Loucy (cell line): ENCODE results near the gene ZBTB34.

Experiments
- CTCF ChIP-seq: fragments of 200-600 bp; sonication (generic); conservative IDR thresholded peaks from 2 replicates; pipeline ENCODE4 v1.5.1; 2014; ENCODE audit warnings: mild to moderate bottlenecking, antibody characterized with exemption, low read length
- EZH2phosphoT487 ChIP-seq: fragments of 200-600 bp; IDR thresholded peaks from 2 replicates; pipeline ENCODE4 v1.6.1; 2018; ENCODE audit warnings: antibody characterized with exemption, mild to moderate bottlenecking, moderate library complexity, borderline replicate concordance

- no peak for TF ChIP-seq CTCF
- no peak for TF ChIP-seq EZH2phosphoT487
Observed at GRCh38 chr9:126836216-126836615, 24.2 kb upstream of the ZBTB34 start.
